ENCODE results near the gene DNAL1. TPM values are rescaled to one million over a fixed set of nuclear protein-coding genes. Genes with fewer than 3 reads are reported as not detected.

DNAL1 gene
- polyA plus RNA-seq, 1 of the 3 experiments (the other 2 are of a cell fraction) = 2.6 TPM

DNA sequence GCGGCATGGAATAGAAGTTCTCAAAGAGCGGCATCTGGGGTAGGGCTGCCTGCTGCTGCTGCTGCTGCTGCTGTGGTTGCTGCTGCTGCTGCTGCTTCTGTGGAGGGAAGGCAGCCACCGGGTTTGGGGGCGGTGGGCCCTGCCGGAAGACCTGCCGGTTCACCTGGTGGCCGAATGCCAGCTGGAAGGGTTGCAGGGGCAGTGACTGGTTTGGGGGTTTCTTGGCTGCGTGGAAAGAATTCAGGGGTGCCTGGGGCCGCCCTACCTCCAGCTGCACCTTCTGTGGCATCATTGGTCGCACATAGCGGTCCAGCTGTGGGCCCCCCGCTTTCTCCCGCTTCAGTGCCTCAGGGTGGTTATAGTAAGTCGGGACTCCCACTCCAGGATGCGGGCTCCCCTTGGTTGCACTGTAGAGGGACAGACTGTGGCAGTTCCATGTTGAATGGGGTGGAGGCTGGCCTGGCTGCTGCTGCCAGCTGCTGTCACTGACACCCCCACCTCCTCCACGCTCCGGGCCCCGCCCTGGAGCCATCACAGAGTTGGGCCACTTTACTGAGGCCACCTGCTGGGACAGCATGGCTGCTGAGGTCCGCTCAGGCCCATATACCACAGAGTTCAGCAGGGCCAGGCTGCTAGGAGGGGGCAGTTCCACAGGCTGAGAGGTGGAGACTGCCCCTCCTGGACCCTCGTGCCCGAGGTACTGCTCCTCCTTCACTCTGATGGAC is 94.5 kb downstream of the DNAL1 start:
- Histone ChIP-seq H3F3A (replicated peaks; ENCODE audit: insufficient read depth) (peaks cover 5% of the 10 kb centered on the region), H3K4me1 (ENCODE audit: control insufficient read depth in 1 of 2, insufficient read depth in 2 of 2, low read depth in 1 of 2, low read length in 1 of 2) (peaks cover 17 to 46% of the 10 kb centered on the region in 2 experiments; a peak in 3 of 4 replicates), H3K79me2 (ENCODE audit: insufficient read depth) (peaks cover 52% of the 10 kb centered on the region), H2AFZ (ENCODE audit: low read depth) (no peak overlapping the region), H4K20me1 (ENCODE audit: insufficient read depth) (peaks cover 46% of the 10 kb centered on the region), H3K27ac (ENCODE audit: low read depth in 2 of 2, low read length in 1 of 2) (no peak overlapping the region), H3K27me3 (ENCODE audit: insufficient read depth) (no peaks in the 10 kb centered on the region), H3K4me3 (ENCODE audit: low read depth in 2 of 2, low read length in 1 of 2) (no peak overlapping the region), H3K9me3 (no peaks in the 10 kb centered on the region), H3K4me2 (no peak overlapping the region), H3K9ac (no peak overlapping the region), H3K36me3 (replicated peaks in 1 of 2; ENCODE audit: control insufficient read depth in 1 of 2, insufficient read depth in 2 of 2, low read length in 1 of 2) (peaks cover 8 to 11% of the 10 kb centered on the region in 2 experiments), H3K9me2 (no peaks in the 10 kb centered on the region)
- TF ChIP-seq POLR2AphosphoS5 (IDR thresholded peaks at IDR 0.05; ENCODE audit: low read depth, low read length) (no peak), YY1 (IDR thresholded peaks at IDR 0.05; ENCODE audit: low read depth) (no peak), TAF1 (IDR thresholded peaks at IDR 0.05; ENCODE audit: borderline replicate concordance, low read depth, low read length) (no peak), EZH2phosphoT487 (IDR thresholded peaks at IDR 0.05; ENCODE audit: borderline replicate concordance, low read depth) (no peak), ELF1 (IDR thresholded peaks at IDR 0.05) (no peak), RAD21 (IDR thresholded peaks at IDR 0.05; ENCODE audit: low read length) (no peak), SIN3A (IDR thresholded peaks at IDR 0.05; ENCODE audit: borderline replicate concordance, low read depth, low read length) (no peak), RFX5 (IDR thresholded peaks at IDR 0.05; ENCODE audit: low read length) (no peak), MXI1 (IDR thresholded peaks at IDR 0.05; ENCODE audit: low read depth, low read length) (no peak), RXRA (IDR thresholded peaks at IDR 0.05; ENCODE audit: borderline replicate concordance, low read depth) (no peak), MAX (IDR thresholded peaks at IDR 0.05; ENCODE audit: low read depth) (no peak), NFIC (IDR thresholded peaks at IDR 0.05; ENCODE audit: borderline replicate concordance) (no peak), CHD2 (IDR thresholded peaks at IDR 0.05; ENCODE audit: low read length, partially characterized antibody) (no peak)
- CTCF ChIA-PET = interaction anchor here (1.3 to 4.0 kb wide), 3 partner anchors 10 to 59 kb away, joined by 3 to 20 read pairs (median 8); no protein-coding TSS in a partner anchor
- 95% methylated on average over 4 of the region's 21 CpGs for WGBS (ENCODE audit: low lambda C conversion rate)
- POLR2A ChIA-PET = no interaction called here
- DNase-seq = no peak

DNA sequence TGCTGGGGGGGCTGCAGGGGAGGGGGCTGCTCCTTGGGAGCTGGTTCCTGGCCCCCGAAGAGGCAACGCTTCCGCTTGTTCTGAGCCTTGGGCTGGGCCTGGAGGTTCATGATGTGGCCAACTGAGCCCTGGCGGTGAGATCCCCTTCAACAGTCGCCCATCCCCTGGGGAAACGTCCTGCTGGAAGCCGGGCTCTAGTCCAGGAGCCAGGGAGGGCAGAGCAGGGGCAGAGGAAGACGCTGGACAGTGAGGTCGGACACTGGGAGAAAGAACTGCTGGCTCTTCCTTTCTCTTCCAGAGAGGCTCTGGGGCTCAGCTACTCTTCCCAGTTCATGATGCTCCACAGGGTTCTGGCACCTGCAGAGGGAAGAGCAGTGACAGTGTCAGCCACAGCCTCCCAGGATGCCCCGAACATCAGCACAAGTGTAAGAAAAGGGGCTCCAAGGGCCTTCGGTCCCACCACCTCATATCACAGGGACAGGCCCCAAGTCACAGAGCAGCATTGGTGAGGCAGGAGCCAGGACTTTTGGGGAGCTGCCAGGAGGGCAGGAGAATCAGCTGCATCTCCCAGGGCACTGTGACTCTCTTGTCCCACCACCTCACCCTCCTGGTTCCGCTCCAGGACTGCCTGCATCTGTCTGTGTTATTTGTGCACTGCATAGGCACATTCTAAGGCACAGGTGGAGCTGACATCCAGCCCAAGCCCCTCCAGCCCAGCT is 95.3 kb downstream of the DNAL1 start:
- DNase-seq = no peak
- no peak overlapping the region; a peak in 1 of 4 replicates for H3K27ac ChIP-seq (ENCODE audit: low read depth in 2 of 2, low read length in 1 of 2)
- peaks cover 18 to 54% of the 10 kb centered on the region in 2 experiments; a peak in 3 of 4 replicates for H3K4me1 ChIP-seq (ENCODE audit: control insufficient read depth in 1 of 2, insufficient read depth in 2 of 2, low read depth in 1 of 2, low read length in 1 of 2)
- peaks cover 59% of the 10 kb centered on the region for H3K79me2 ChIP-seq (ENCODE audit: insufficient read depth)
- H3K27me3 ChIP-seq (ENCODE audit: insufficient read depth) = no peaks in the 10 kb centered on the region
- H3K9ac ChIP-seq = no peak overlapping the region
- no peaks in the 10 kb centered on the region for H3K9me2 ChIP-seq
- H3F3A ChIP-seq (replicated peaks; ENCODE audit: insufficient read depth) = peaks cover 5% of the 10 kb centered on the region
- peaks cover 54% of the 10 kb centered on the region for H4K20me1 ChIP-seq (ENCODE audit: insufficient read depth)
- H3K36me3 ChIP-seq (replicated peaks in 1 of 2; ENCODE audit: control insufficient read depth in 1 of 2, insufficient read depth in 2 of 2, low read length in 1 of 2) = peaks cover 5 to 11% of the 10 kb centered on the region in 2 experiments
- no peak overlapping the region for H3K4me2 ChIP-seq
- H3K9me3 ChIP-seq = no peaks in the 10 kb centered on the region
- WGBS (ENCODE audit: low lambda C conversion rate) = 82% methylated on average over 7 of the region's 12 CpGs
- CTCF ChIA-PET = interaction anchor here (1.3 to 4.0 kb wide), 4 partner anchors 10 to 58 kb away, joined by 3 to 20 read pairs (median 7); no protein-coding TSS in a partner anchor
- POLR2A ChIA-PET = interaction anchor here (1.1 kb wide), 1 partner anchor 19 kb away, joined by 3 read pairs; no protein-coding TSS in a partner anchor
- no peak for TF ChIP-seq RFX5 (IDR thresholded peaks at IDR 0.05; ENCODE audit: low read length)
- H3K4me3 ChIP-seq (ENCODE audit: low read depth in 2 of 2, low read length in 1 of 2) = no peak overlapping the region
- no peak overlapping the region for H2AFZ ChIP-seq (ENCODE audit: low read depth)
